Gastrocnemius medialis (tissue), 4 donors: Measurements from ENCODE around the gene C10orf71. TPM values are rescaled to one million over a fixed set of nuclear protein-coding genes. Genes with fewer than 3 reads are reported as not detected.

Source experiments
- ATAC-seq, 2 donors: fragments of 150-250 bp; one replicate each; pipeline ENCODE4 v1.9.1; 2016
- DNase-seq, 2 donors: peaks; one replicate each; pipeline ENCODE4 v3.0.0-alpha.2; 2019
- H3K27ac ChIP-seq, 4 donors: fragments of 200-600 bp; sonication (generic); 1 replicate in 1 of 4; 2 replicates in 3 of 4; pipeline ENCODE4 v1.5.1; 2016 to 2018; ENCODE audit warnings: mild to moderate bottlenecking in 2 of 4, moderate library complexity in 1 of 4
- H3K27me3 ChIP-seq, 3 donors: fragments of 200-600 bp; sonication (generic) in 2 of 3; 1 replicate in 1 of 3; 2 replicates in 2 of 3; pipeline versions ENCODE4 v1.5.1 to v1.6.0; 2016 to 2019; ENCODE audit warnings: mild to moderate bottlenecking in 1 of 3, moderate library complexity in 1 of 3
- H3K36me3 ChIP-seq, 2 donors: fragments of 200-600 bp; sonication (generic) in 1 of 2; one replicate each; pipeline ENCODE4 v1.5.1; 2017 to 2018
- H3K4me1 ChIP-seq, 2 donors: fragments of 200-600 bp; sonication (generic) in 1 of 2; one replicate each; pipeline ENCODE4 v1.5.1; 2016 to 2017; ENCODE audit warnings: mild to moderate bottlenecking in 2 of 2
- H3K4me3 ChIP-seq, 4 donors: fragments of 200-600 bp; sonication (generic) in 3 of 4; 1 replicate in 1 of 4; 2 replicates in 3 of 4; pipeline ENCODE4 v1.5.1; 2016 to 2019; ENCODE audit warnings: mild to moderate bottlenecking in 2 of 4
- H3K9me3 ChIP-seq, 3 donors: fragments of 200-600 bp; sonication (generic) in 2 of 3; 1 replicate in 1 of 3; 2 replicates in 2 of 3; pipeline ENCODE4 v1.5.1; 2016 to 2019
- POLR2A ChIP-seq, 2 donors: fragments of 450-650 bp; IDR thresholded peaks; one replicate each; pipeline ENCODE4 v1.6.1; 2017; ENCODE audit warnings: antibody characterized with exemption in 2 of 2, mild to moderate bottlenecking in 2 of 2, moderate library complexity in 2 of 2
- in situ Hi-C, 4 donors: fragments of 200-750 bp; cut with MboI; loops; one replicate each; pipeline versions ENCODE4 v1.15.0 to v1.8.0; 2017; ENCODE audit warnings: low sequenced_read_pairs in 4 of 4
- intact Hi-C: fragments of 100-400 bp; cut with DNase I; formaldehyde crosslinking; loops from one replicate; pipeline ENCODE4 v1.15.1; 2023; ENCODE audit warnings: low total_unique reads
- total RNA-seq, 4 donors: library from RNA; depleted of rRNA; stranded (reverse); fragments of >200 nt; gene quantifications; one replicate each; pipeline versions ENCODE4 v1.1.0 to v1.2.3, GENCODE V29; 2016
- TF ChIP-seq, protein P1 (sequence below), 5 experiments: fragments of 450-650 bp in 3 of 5; fragments of 200-600 bp in 2 of 5; sonication (generic) in 2 of 5; IDR thresholded peaks in 4 of 5; conservative IDR thresholded peaks in 1 of 5; 1 replicate in 4 of 5; 2 replicates in 1 of 5; pipeline ENCODE4 v1.5.1; 2016 to 2019; ENCODE audit warnings: antibody characterized with exemption in 5 of 5, mild to moderate bottlenecking in 3 of 5, moderate library complexity in 3 of 5

The C10orf71 gene
- total RNA-seq, 4 donors from 2014 or later: 26.5 to 208 (median 69.6) TPM

GRCh38 chr10:49294731-49295130 is 4.2 kb upstream of the C10orf71 start:
- in situ Hi-C loops: no loop called here
- ATAC-seq (no peak), DNase-seq (no peak)
- Histone ChIP-seq H3K27me3 (no peaks in the 10 kb centered on the region), H3K36me3 (no peaks in the 10 kb centered on the region), H3K4me3 (no peak overlapping the region), H3K27ac (peak overlapping the region; percentile 95 to 100 (median 96)), H3K4me1 (peaks cover 48 to 70% of the 10 kb centered on the region in 2 donors), H3K9me3 (no peaks in the 10 kb centered on the region)
- intact Hi-C loops: no loop called here
- TF ChIP-seq, protein P1, sequence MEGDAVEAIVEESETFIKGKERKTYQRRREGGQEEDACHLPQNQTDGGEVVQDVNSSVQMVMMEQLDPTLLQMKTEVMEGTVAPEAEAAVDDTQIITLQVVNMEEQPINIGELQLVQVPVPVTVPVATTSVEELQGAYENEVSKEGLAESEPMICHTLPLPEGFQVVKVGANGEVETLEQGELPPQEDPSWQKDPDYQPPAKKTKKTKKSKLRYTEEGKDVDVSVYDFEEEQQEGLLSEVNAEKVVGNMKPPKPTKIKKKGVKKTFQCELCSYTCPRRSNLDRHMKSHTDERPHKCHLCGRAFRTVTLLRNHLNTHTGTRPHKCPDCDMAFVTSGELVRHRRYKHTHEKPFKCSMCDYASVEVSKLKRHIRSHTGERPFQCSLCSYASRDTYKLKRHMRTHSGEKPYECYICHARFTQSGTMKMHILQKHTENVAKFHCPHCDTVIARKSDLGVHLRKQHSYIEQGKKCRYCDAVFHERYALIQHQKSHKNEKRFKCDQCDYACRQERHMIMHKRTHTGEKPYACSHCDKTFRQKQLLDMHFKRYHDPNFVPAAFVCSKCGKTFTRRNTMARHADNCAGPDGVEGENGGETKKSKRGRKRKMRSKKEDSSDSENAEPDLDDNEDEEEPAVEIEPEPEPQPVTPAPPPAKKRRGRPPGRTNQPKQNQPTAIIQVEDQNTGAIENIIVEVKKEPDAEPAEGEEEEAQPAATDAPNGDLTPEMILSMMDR (IDR thresholded peaks at IDR 0.05 in 4 of 5, conservative IDR thresholded peaks at IDR 0.05 in 1 of 5): no peak
- TF ChIP-seq POLR2A (IDR thresholded peaks at IDR 0.05): no peak

DNA sequence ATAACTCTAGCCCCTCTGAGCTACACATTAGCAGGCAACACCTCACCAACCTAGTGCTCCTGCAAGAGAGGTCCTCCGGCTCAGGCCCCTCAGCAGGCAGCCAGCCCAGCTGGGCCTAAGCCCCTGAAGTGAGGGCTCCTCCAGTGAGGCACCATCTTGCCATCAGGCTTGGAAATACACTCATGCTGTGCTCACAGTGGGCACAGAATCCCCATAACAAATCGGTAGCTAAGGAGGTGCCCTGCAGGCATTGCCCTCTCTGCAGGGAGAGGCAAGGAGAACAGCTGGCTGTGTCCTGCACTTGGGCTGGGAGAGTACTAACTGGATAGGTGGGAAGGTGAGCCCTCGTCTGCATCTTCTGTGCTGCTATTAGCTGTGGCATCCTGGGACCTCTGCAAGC is 3.7 kb upstream of the C10orf71 start:
- in situ Hi-C loops (no loop called here), intact Hi-C loops (no loop called here)
- Histone ChIP-seq H3K27ac (peak overlapping the region; percentile 95 to 100 (median 96)), H3K4me3 (no peak overlapping the region), H3K9me3 (no peaks in the 10 kb centered on the region), H3K36me3 (no peaks in the 10 kb centered on the region), H3K27me3 (no peaks in the 10 kb centered on the region), H3K4me1 (peaks cover 48 to 68% of the 10 kb centered on the region in 2 donors)
- TF ChIP-seq, protein P1 (IDR thresholded peaks at IDR 0.05 in 4 of 5, conservative IDR thresholded peaks at IDR 0.05 in 1 of 5): no peak
- TF ChIP-seq POLR2A (IDR thresholded peaks at IDR 0.05): no peak
- DNase-seq (no peak), ATAC-seq (no peak)

DNA sequence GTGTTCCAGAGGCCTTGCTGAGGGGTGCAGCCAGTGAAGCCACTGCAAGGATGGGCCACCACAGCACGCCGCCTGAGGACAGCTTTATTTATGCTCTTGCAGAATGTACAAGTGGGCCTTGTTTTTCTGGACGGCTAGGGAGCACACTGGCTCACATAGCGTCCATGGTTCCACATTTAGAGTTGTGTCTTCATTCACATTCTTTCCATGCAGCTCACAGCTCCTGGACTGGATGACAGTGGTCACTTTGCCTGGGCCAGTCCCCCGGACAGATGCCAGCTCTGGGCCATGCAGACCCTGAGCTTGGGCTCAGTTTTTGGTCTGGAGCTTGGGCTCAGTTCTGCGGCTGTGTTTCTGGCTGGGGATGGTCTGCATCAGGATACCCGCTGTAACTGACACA is 2.6 kb upstream of the C10orf71 start:
- intact Hi-C loops (no loop called here), in situ Hi-C loops (no loop called here)
- no peaks in the 10 kb centered on the region for H3K36me3 ChIP-seq
- ATAC-seq: peak; percentile 51 to 61
- peaks cover 53 to 75% of the 10 kb centered on the region in 2 donors for H3K4me1 ChIP-seq
- TF ChIP-seq, protein P1 (IDR thresholded peaks at IDR 0.05 in 4 of 5, conservative IDR thresholded peaks at IDR 0.05 in 1 of 5): no peak
- TF ChIP-seq POLR2A (IDR thresholded peaks at IDR 0.05): peak; percentile 51 to 68
- peak overlapping the region in 1 of 4 donors; percentile 6 for H3K4me3 ChIP-seq
- peak; percentile 77 to 84 for DNase-seq
- H3K9me3 ChIP-seq: no peaks in the 10 kb centered on the region
- H3K27me3 ChIP-seq: no peaks in the 10 kb centered on the region
- H3K27ac ChIP-seq: peak overlapping the region; percentile 95 to 100 (median 96)

DNA sequence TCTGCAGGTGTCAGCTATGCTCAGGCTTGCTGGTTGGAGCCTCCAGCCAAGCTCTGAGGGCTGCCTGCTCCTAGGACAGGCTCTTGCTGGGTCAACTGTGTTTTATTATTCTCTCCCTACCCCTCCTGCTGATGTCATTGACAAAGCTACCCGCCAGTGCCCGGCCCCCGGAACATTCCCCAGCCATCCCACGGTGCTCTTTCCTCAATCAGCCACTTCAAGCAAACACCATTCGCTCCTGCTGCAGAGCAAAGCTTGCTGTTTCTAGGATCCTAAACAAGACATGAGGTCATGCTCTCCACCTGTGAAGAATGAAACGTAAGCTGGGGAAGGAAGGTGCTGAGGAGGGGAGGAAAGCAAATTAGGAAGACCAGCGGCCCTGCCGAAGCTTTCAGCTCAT is 2.1 kb upstream of the C10orf71 start:
- Histone ChIP-seq H3K36me3 (no peaks in the 10 kb centered on the region), H3K9me3 (no peaks in the 10 kb centered on the region), H3K4me3 (peak overlapping the region in 2 of 4 donors; percentile 6 to 9), H3K27me3 (no peaks in the 10 kb centered on the region), H3K4me1 (peaks cover 57 to 76% of the 10 kb centered on the region in 2 donors), H3K27ac (peak overlapping the region; percentile 95 to 100 (median 96))
- TF ChIP-seq, protein P1 (IDR thresholded peaks at IDR 0.05 in 4 of 5, conservative IDR thresholded peaks at IDR 0.05 in 1 of 5): no peak
- TF ChIP-seq POLR2A (IDR thresholded peaks at IDR 0.05): no peak
- in situ Hi-C loops (no loop called here), intact Hi-C loops (no loop called here)
- ATAC-seq (peak; percentile 12 to 17), DNase-seq (no peak)
